ENCODE results near the gene MAP4K4.
"Not testable (repeated sequence)": the region's sequence is repeated elsewhere in the genome, so short reads cannot be mapped to it uniquely, and the experiment has no call there.

The MAP4K4 gene

DNA sequence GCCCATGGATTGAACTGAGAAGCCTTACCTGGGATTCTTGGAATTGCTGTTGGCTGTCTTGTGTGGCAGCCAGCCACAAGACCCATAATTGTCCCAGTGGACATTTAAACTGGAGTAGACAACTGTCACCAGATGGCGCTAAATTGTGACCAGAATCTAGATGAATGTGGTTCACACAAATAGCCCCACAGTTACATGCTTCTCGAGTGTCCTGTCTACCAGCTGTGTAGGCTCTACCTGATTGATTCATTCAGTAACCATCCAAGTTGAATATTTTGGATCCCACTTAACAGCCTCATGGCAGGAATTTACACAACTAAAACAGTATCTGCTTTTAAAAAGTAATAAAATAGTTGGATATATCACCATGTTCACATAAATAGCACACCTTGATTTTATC lies 73.2 kb downstream of the MAP4K4 start:
- peak; percentile 65 for DNase-seq

- DNase-seq = no peak
Measured at GRCh38 chr2:101771227-101771902, 73.9 kb downstream of the MAP4K4 start.

GRCh38 chr2:101771910-101772321 lies 74.4 kb downstream of the MAP4K4 start:
- no peak for DNase-seq

GRCh38 chr2:101773137-101773536 lies 75.6 kb downstream of the MAP4K4 start:
- DNase-seq = no peak

DNA sequence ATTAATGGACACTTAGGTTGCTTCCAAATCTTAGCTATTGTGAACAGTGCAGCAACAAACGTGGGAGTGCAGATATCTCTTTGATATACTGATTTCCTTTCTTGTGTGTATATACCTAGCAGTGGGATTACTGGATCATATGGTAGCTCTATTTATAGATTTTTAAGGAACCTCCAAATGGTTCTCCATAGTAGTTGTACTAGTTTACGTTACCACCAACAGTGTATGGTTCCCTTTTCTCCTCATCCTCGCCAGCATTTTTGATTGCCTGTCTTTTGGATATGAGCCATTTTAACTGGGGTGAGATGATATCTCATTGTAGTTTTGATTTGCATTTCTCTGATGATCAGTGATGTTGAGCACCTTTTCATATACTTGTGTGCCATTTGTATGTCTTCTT lies 76.5 kb downstream of the MAP4K4 start:
- DNase-seq = not testable (repeated sequence)

- DNase-seq = peak; percentile 62
Measured at GRCh38 chr2:101775092-101775491, 77.6 kb downstream of the MAP4K4 start.

DNA sequence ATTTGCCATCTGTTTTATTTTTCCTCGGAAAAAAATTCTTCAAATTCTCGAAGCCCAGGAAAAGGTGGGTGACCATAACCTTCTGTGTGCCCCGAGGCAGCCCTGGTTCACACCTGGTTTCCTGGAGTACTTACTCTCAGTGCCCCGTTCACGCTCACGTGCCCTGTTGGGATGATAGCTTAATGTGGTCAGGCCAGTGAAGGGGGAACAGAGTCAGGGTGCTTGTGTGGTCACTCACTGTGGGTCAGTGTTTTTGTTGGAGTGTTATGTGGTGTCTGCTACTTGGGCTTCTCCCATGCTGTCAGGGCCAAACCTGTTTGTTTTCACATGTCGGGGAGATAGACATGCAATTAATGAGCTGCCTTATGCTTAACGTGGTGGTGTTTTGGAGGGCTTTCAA lies 78.1 kb downstream of the MAP4K4 start:
- no peak for DNase-seq

DNA sequence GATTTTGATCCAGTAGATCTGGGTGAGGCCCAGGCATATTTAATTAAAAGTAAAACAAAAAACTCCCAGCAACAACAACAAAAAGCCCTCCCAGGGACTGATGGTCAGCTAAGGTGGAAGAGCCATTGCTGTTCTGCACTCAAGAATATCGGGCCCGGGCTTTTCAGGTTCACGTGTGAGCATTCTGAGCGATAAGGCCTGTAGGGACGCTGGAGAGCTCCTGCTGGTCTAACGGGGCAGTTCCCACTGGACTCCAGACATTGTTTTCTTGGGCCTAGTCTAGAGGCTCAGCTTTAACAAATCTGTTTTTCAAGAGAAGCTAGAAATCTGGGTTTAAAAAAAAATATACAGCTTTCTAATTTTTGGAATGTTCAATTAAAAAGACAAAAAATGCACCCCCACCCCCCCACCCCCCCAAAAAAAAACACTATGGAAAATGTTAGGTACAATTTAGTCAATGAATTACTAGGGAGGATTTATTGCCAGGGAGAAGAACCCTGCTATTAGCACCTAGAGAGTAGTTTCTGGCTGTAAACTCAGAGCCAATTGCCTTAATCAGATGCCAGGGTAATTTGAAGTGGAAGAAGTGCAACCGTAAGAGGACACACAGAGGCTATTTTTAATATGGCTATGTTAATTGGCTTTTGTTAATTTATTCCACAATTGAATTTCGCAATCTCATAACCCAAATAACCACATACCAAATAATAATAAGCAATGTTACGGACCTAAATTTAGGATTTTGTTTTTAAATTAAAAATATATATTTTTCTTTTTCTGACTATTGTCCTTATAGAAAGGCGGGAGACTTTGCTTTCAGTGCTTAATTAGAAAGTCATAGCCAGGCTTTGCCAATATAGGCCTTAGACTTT lies 78.9 kb downstream of the MAP4K4 start:
- DNase-seq = no peak

GRCh38 chr2:101777337-101777736 lies 79.8 kb downstream of the MAP4K4 start:
- DNase-seq = no peak

DNA sequence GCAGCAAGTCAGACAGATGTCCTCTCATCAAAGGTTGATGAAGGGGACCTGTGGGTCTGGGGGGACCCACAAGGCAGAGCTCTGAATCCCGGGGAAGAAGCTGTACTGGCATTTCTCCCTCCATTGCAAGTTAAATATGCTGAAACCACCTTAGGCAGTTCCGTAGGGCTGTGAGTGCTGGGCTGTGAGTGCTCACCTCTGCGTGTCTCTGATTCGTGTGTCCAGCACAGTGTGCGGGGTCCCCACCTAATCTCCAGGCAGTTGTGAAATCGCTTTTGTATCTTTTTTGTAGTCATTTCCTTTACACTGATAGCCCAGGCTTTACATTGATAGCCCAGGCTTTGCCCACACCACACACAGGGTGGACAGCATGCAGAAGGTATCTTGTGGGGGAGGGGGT lies 80.6 kb downstream of the MAP4K4 start:
- DNase-seq = no peak

- no peak for DNase-seq
Measured at GRCh38 chr2:101779190-101779589, 81.7 kb downstream of the MAP4K4 start.

DNA sequence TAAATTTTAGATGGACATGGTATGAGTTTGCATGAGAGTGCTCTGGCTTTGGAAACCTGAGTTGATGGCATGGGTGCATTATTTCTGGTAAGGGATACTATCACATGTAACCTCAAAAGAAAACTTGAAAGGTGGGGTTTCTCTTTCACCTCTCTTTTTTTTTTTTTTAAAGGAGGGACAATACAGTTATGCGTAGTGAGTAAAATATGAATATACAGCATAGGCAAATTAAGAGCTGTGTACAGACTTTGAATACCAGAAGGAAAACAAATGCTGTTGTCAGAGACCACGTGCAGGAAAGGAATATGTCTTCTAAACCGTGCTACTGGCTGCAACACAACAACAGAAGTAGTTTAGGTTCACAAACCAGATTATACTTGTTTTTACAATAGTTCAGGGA lies 82.1 kb downstream of the MAP4K4 start:
- no peak for DNase-seq

DNA sequence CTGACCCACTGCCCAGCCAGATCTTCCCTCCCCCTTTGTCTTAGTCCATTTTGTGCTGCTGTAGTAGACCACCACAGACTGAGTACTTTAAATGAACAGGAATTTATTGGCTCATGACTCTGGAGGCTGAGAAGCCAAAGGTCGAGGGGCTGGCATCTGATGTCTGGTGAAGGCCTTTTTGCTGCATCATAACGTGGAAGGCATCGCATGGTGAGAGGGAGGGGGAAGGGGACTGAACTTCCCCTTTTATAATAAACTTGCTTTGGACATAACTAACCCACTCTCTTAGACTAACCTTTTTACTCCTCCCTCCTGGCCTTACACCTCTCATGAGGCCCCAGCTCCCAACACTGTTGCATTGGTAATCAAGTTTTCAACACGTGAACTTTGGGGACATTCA lies 83.8 kb downstream of the MAP4K4 start:
- no peak for DNase-seq

- DNase-seq = no peak
Measured at GRCh38 chr2:101781791-101782426, 84.4 kb downstream of the MAP4K4 start.

GRCh38 chr2:101782427-101782792 lies 84.9 kb downstream of the MAP4K4 start:
- no peak for DNase-seq

DNA sequence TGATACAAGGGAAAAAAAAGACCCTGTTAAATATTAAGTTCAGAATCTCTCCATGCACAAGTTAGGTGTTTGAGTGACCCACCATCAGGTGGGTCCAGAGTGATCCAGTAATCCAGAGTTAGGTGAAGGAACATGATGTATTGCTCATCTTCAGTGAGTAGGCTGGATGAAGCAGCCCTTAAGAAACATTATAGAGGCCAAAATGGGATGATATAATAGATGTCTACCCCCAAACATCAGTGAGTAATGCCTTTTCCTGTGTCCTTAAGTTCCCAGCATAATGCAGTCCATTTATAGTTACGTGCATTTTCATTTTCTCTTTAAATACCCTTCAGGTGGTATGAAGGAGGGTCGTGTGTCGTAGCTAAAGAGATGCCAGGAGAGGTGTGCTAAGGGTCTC lies 89.6 kb downstream of the MAP4K4 start:
- peak; percentile 61 for DNase-seq

DNA sequence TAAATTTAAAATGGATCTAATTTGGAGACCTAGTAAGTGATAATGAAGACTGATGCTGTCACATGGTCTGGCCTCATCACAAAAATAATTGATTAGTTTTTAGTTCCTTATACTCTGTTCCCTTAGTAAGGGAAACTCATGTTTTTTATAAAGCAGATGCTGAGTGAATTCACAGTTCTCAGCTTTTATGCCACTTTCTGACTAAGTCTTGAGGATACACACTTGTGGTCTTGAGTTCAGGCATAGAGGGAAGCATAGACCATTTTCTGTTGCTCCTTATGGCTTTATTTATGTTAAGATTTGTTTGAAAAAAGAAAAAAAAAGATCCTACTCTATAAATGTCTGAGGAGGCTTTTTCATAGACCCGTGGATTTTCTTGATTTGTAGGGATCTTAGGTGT lies 91.1 kb downstream of the MAP4K4 start:
- no peak for DNase-seq

DNA sequence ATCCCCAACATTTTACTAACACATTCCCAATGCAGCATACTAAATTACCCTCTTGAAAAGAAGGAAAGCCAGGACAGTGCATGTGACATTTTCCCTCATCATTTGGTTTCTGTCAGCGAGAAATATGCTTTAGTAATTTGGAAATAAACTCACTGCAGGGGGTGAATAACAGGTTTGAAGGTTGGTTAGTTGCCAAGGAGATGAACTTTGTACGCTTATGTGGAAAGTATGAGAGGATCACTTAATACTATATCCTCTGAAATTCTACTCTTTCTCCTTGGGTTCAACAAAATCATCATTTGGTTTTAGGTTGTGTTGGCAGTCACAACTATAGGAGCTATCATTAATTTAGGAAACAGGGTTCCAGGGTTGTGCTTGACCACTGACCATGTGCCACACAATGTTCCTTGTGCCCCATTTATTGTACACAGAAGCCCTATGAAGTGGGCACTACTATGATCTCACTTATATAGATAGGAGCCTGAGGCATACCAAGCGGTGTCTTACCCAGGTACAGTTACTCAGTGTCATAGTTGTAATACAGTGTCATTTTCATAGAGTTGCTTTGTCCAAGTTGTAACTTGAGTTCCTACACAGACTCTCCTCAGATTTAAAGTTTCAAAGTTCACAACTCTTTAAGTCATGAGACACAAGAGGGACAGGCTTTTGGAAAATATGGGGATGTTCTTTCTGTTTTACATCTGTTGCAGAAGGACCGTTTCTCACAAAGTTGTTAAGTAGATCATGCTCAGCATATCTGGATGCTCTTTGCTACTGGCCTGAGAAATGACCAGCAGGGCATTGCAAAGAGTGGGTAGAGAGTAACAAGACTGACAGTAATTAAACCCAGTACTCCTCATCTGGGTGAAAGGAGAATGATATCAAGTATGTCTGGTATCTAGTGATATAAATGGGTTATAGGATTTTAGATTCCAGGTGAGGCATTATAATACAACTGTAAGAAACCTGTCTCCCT lies 91.8 kb downstream of the MAP4K4 start:
- no peak for DNase-seq

DNA sequence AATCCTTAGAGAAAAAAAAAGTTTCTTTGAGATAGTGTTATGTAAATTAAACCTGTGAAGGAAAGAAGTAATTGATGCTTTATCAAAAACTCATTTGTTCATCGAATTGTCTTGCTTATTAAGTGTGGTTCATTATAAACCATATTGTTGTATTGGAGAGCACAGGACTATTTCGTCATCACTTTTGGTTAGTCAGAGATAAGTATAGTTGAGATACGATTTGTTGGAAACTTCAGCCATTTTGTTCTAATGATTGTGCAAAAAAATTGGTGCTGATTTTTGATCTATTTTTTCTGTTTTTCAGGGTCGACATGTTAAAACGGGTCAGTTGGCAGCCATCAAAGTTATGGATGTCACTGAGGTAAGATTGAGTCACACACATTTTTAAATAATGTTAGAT lies 92.9 kb downstream of the MAP4K4 start:
- DNase-seq = no peak

GRCh38 chr2:101790857-101791256 lies 93.3 kb downstream of the MAP4K4 start:
- DNase-seq = no peak

- no peak for DNase-seq
Measured at GRCh38 chr2:101792208-101792607, 94.7 kb downstream of the MAP4K4 start.

DNA sequence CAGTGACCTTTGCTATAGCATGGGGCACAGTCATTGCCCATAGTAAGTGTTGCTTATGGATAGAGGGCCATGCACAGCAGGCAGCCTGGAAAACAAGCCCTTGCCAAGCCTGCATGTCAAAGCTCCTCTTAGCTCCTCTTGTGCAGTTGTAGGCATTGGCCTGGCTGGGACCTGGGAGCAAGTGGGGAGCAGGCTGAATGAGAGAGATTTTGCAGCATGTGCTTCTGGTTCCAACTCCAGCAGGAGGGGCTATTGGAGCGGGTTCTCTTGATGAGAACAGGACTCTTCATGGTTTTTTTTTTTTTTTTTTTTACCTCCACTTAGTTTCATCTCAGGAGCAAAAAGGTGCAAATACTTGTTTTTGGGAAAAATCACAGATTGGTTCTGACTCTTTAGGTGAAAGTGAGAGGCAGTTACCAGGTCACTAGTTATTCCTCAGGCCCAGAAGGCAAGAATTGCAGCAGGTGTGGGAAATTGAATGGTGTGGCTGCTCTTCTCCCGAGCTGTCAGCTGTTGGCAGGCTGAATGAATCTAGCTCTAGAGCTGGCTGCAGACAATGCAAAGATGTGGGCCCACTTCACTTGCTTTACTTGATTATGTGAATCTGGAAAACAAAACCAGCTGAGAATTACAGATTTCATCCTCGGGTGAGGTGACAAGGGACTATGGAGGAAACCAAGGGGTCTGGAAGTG lies 95.9 kb downstream of the MAP4K4 start:
- DNase-seq = no peak

All from HCEC 1CT (cell line).